ENCODE measurements around the gene DPM2. TPM values are rescaled to one million over a fixed set of nuclear protein-coding genes. Genes with fewer than 3 reads are reported as not detected.

The DPM2 gene
- total RNA-seq, 1 donor from 2014 or later, result 17.7 TPM

GRCh38 chr9:127963359-127964064 is 25.9 kb upstream of the DPM2 start:
- H3K27me3 ChIP-seq, result no peaks in the 10 kb centered on the region
- TF ChIP-seq POLR2AphosphoS5 (IDR thresholded peaks at IDR 0.05; ENCODE audit: insufficient read depth in 1 of 2, low read depth in 1 of 2), result peak in 1 of 2 donors; percentile 60
- no peak for TF ChIP-seq POLR2A (IDR thresholded peaks at IDR 0.05)
- peaks cover 96% of the 10 kb centered on the region for H3K4me1 ChIP-seq
- peak overlapping the region; percentile 96 for H3K27ac ChIP-seq
- H3K36me3 ChIP-seq, result no peaks in the 10 kb centered on the region
- intact Hi-C loops (cut with DNase I), result no loop called here
- no peaks in the 10 kb centered on the region for H3K9me3 ChIP-seq
- no peak for DNase-seq (ENCODE audit: extremely low spot score in 2 of 2)
- no peak overlapping the region for H3K4me3 ChIP-seq

- no peak for DNase-seq (ENCODE audit: extremely low spot score in 2 of 2)
- Histone ChIP-seq H3K27me3 (no peaks in the 10 kb centered on the region), H3K9me3 (no peaks in the 10 kb centered on the region), H3K4me3 (no peak overlapping the region), H3K36me3 (no peaks in the 10 kb centered on the region), H3K4me1 (peaks cover 91% of the 10 kb centered on the region), H3K27ac (peak overlapping the region; percentile 96)
- intact Hi-C loops (cut with DNase I), result no loop called here
- TF ChIP-seq POLR2AphosphoS5 (IDR thresholded peaks at IDR 0.05; ENCODE audit: insufficient read depth in 1 of 2, low read depth in 1 of 2) (no peak), CTCF (IDR thresholded peaks at IDR 0.05) (no peak), POLR2A (IDR thresholded peaks at IDR 0.05) (no peak)
Observed at GRCh38 chr9:127963041-127963358, 25.3 kb upstream of the DPM2 start.

DNA sequence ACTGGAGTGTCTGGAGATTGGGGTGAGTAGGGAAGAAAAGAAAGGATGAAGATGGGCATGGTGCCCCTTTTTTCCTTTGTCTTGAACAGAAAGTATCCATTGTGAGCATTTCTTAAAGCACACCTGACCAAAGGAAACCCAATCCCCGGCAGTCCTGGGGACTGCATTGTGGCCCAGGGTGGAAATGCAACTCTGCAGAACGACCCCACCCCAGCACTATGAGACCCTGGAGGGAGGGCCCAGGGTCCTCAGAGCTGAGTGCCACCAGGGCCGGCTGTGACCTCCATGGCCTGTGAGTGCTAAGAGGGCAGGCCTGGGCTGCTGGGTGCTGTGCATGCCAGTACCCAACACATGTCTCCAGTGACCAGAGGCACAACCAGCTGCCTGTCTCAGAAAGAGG is 24.6 kb upstream of the DPM2 start:
- H3K27me3 ChIP-seq, result no peaks in the 10 kb centered on the region
- H3K36me3 ChIP-seq, result no peaks in the 10 kb centered on the region
- no peak for TF ChIP-seq POLR2AphosphoS5 (IDR thresholded peaks at IDR 0.05; ENCODE audit: insufficient read depth in 1 of 2, low read depth in 1 of 2)
- TF ChIP-seq POLR2A (IDR thresholded peaks at IDR 0.05), result no peak
- no peak for TF ChIP-seq CTCF (IDR thresholded peaks at IDR 0.05)
- H3K4me1 ChIP-seq, result peaks cover 84% of the 10 kb centered on the region
- H3K9me3 ChIP-seq, result no peaks in the 10 kb centered on the region
- DNase-seq (ENCODE audit: extremely low spot score in 2 of 2), result no peak
- intact Hi-C loops (cut with DNase I), result no loop called here
- H3K4me3 ChIP-seq, result no peak overlapping the region
- peak overlapping the region; percentile 96 for H3K27ac ChIP-seq

- intact Hi-C loops (cut with DNase I), result no loop called here
- no peaks in the 10 kb centered on the region for H3K9me3 ChIP-seq
- peak overlapping the region; percentile 96 for H3K27ac ChIP-seq
- no peaks in the 10 kb centered on the region for H3K27me3 ChIP-seq
- H3K4me3 ChIP-seq, result no peak overlapping the region
- H3K36me3 ChIP-seq, result no peaks in the 10 kb centered on the region
- TF ChIP-seq POLR2A (IDR thresholded peaks at IDR 0.05) (no peak), POLR2AphosphoS5 (IDR thresholded peaks at IDR 0.05; ENCODE audit: insufficient read depth in 1 of 2, low read depth in 1 of 2) (no peak), CTCF (IDR thresholded peaks at IDR 0.05) (no peak)
- H3K4me1 ChIP-seq, result peaks cover 78% of the 10 kb centered on the region
- no peak for DNase-seq (ENCODE audit: extremely low spot score in 2 of 2)
Observed at GRCh38 chr9:127961613-127962155, 24.0 kb upstream of the DPM2 start.

DNA sequence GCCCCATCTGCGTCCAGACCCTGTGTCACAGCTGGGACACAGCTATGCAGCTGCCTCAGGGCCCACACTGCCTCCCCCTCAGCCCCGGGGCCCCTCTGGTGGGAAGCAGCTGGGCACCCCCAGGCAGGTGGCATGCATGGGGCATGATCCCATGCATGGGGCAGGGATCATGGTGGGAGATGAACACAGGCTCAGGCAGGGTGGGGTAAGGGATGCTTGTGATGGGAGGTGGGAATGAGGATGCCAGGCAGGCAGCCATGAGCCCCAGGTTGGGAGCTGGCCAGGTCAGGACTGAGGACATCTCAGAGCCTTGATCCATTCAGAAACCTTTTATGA is 23.5 kb upstream of the DPM2 start:
- H3K36me3 ChIP-seq, result no peaks in the 10 kb centered on the region
- intact Hi-C loops (cut with DNase I), result no loop called here
- H3K4me1 ChIP-seq, result peaks cover 75% of the 10 kb centered on the region
- peak overlapping the region; percentile 96 for H3K27ac ChIP-seq
- no peak overlapping the region for H3K4me3 ChIP-seq
- no peak for DNase-seq (ENCODE audit: extremely low spot score in 2 of 2)
- H3K9me3 ChIP-seq, result no peaks in the 10 kb centered on the region
- TF ChIP-seq POLR2A (IDR thresholded peaks at IDR 0.05), result no peak
- no peak for TF ChIP-seq POLR2AphosphoS5 (IDR thresholded peaks at IDR 0.05; ENCODE audit: insufficient read depth in 1 of 2, low read depth in 1 of 2)
- no peak for TF ChIP-seq CTCF (IDR thresholded peaks at IDR 0.05)
- no peaks in the 10 kb centered on the region for H3K27me3 ChIP-seq
